K562 (cell line): Measurements from ENCODE around the gene CASP9. TPM values are rescaled to one million over a fixed set of nuclear protein-coding genes. Genes with fewer than 3 reads are reported as not detected.

Experiments
- CBFB ChIP-seq: sonication (generic); formaldehyde crosslinking; IDR thresholded peaks from 2 replicates; pipeline ENCODE4 v1.4.0; 2020; ENCODE audit warnings: mild to moderate bottlenecking, missing genetic modification reagents
- CHD1 ChIP-seq: fragments of 200-600 bp; sonication (generic); IDR thresholded peaks from one replicate; pipeline ENCODE4 v1.6.1; 2012; ENCODE audit warnings: mild to moderate bottlenecking, moderate library complexity, low read length, inconsistent platforms
- EWSR1 ChIP-seq: fragments of 450-650 bp; IDR thresholded peaks from 2 replicates; pipeline ENCODE4 v1.6.1; 2018; ENCODE audit warnings: borderline replicate concordance, mild to moderate bottlenecking, low read depth, moderate library complexity; ENCODE audit not compliant: partially characterized antibody
- GABPA ChIP-seq: fragments of 200-800 bp; sonication (Bioruptor generic); conservative IDR thresholded peaks from 2 replicates; pipeline ENCODE4 v1.6.1; 2016; ENCODE audit warnings: low read depth, missing genetic modification characterization, missing compliant biosample characterization
- GABPB1 ChIP-seq: sonication (generic); formaldehyde crosslinking; IDR thresholded peaks from 2 replicates; pipeline ENCODE4 v1.8.0; 2022; ENCODE audit warnings: mild to moderate bottlenecking, missing genetic modification reagents
- HDAC2 ChIP-seq: fragments of 450-650 bp; IDR thresholded peaks from 2 replicates; pipeline ENCODE4 v1.6.1; 2016; ENCODE audit warnings: mild to moderate bottlenecking
- HDAC6 ChIP-seq: IDR thresholded peaks from 2 replicates; pipeline ENCODE4 v1.6.1; 2012; ENCODE audit warnings: low read depth, mild to moderate bottlenecking, control low read depth, inconsistent platforms, low read length, moderate library complexity
- MAFG ChIP-seq: fragments of 450-650 bp; conservative IDR thresholded peaks from 2 replicates; pipeline ENCODE4 v1.6.1; 2016; ENCODE audit warnings: missing genetic modification characterization, missing compliant biosample characterization
- NFIC ChIP-seq: fragments of 450-650 bp; IDR thresholded peaks from 2 replicates; pipeline ENCODE4 v1.6.1; 2017; ENCODE audit warnings: mild to moderate bottlenecking, inconsistent platforms
- PRPF4 ChIP-seq: fragments of 200-400 bp; formaldehyde crosslinking; IDR thresholded peaks from one replicate; pipeline ENCODE4 v1.6.1; 2017; ENCODE audit warnings: low read length, low read depth, mild to moderate bottlenecking; ENCODE audit not compliant: insufficient read depth, poor library complexity, severe bottlenecking
- RBM15 ChIP-seq: fragments of 200-400 bp; formaldehyde crosslinking; IDR thresholded peaks from 2 replicates; pipeline ENCODE4 v1.6.1; 2018; ENCODE audit warnings: mild to moderate bottlenecking, low read length, moderate library complexity; ENCODE audit not compliant: insufficient read depth
- RFX1 ChIP-seq: fragments of 450-650 bp; IDR thresholded peaks from 2 replicates; pipeline ENCODE4 v1.6.1; 2016; ENCODE audit warnings: mild to moderate bottlenecking, moderate library complexity
- SOX6 ChIP-seq: fragments of 450-650 bp; IDR thresholded peaks from 2 replicates; pipeline ENCODE4 v1.6.1; 2014; ENCODE audit warnings: mild to moderate bottlenecking
- SP2 ChIP-seq: IDR thresholded peaks from 2 replicates; pipeline ENCODE4 v1.6.1; 2011; ENCODE audit warnings: mild to moderate bottlenecking, low read depth, low read length, moderate library complexity; ENCODE audit not compliant: poor library complexity, severe bottlenecking; ENCODE audit errors: extremely low read depth
- TRIM24 ChIP-seq, 2 experiments: fragments of 450-650 bp; IDR thresholded peaks; 2 replicates each; pipeline ENCODE4 v1.6.1; 2016
- U2AF1 ChIP-seq: fragments of 200-400 bp; formaldehyde crosslinking; optimal IDR thresholded peaks from 2 replicates; pipeline ENCODE3; 2017; ENCODE audit warnings: mild to moderate bottlenecking, low read depth, low read length, moderate library complexity
- ZNF146 ChIP-seq: IDR thresholded peaks from one replicate; pipeline ENCODE4 v1.6.1; 2018; ENCODE audit warnings: missing compliant biosample characterization; ENCODE audit not compliant: unreplicated experiment
- ZNF217 ChIP-seq: sonication (generic); formaldehyde crosslinking; IDR thresholded peaks from 2 replicates; pipeline ENCODE4 v1.8.0; 2022; ENCODE audit warnings: mild to moderate bottlenecking, missing genetic modification reagents
- ZNF324 ChIP-seq: fragments of 250-450 bp; sonication (Bioruptor Pico); IDR thresholded peaks from 2 replicates; pipeline ENCODE4 v1.4.0; 2020; ENCODE audit warnings: mild to moderate bottlenecking
- ZNF444 ChIP-seq: fragments of 250-450 bp; sonication (Bioruptor Pico); IDR thresholded peaks from 2 replicates; pipeline ENCODE4 v1.4.0; 2020; ENCODE audit warnings: mild to moderate bottlenecking, moderate library complexity
- polyA plus RNA-seq, 8 experiments: library from polyadenylated mRNA; depleted of rRNA in 4 of 8; stranded (reverse) in 5 of 8; unstranded in 3 of 8; fragments of >200 nt; fragmentation: Nextera tagmentation in 2 of 8; fragmentation: Illumina TruSeq in 1 of 8; extraction: Ambion mirVana in 2 of 8; extraction: Trizol in 1 of 8; gene quantifications; 2 replicates each; pipeline versions ENCODE4 v1.2.1 to v1.2.3, GENCODE V29; 2011 to 2014; ENCODE audit warnings: inconsistent platforms in 1 of 8, missing spikeins in 1 of 8
- total RNA-seq, 7 experiments: library from RNA; depleted of rRNA in 6 of 7; stranded (reverse); fragments of >200 nt in 6 of 7; fragmentation: Illumina TruSeq in 2 of 7; extraction: Trizol in 2 of 7; gene quantifications; 2 replicates each; pipeline versions ENCODE4 v1.2.1 to v1.2.3, GENCODE V29; 2011 to 2021; ENCODE audit warnings: low replicate concordance in 1 of 7
- TF ChIP-seq, protein P1 (sequence below): fragments of 250-450 bp; sonication (Bioruptor Pico); IDR thresholded peaks from 2 replicates; pipeline ENCODE4 v1.6.1; 2021; ENCODE audit warnings: mild to moderate bottlenecking
- TF ChIP-seq, protein P2 (sequence below): fragments of 450-650 bp; IDR thresholded peaks from 2 replicates; pipeline ENCODE4 v1.6.1; 2016; ENCODE audit warnings: antibody characterized with exemption
- TF ChIP-seq, protein P3 (sequence below): fragments of 250-450 bp; sonication (Bioruptor Pico); IDR thresholded peaks from 2 replicates; pipeline ENCODE4 v1.8.0; 2021; ENCODE audit warnings: moderate library complexity, mild to moderate bottlenecking, inconsistent platforms
- TF ChIP-seq, protein P4 (sequence below): fragments of 150-350 bp; conservative IDR thresholded peaks from 2 replicates; pipeline ENCODE4 v1.6.1; 2014; ENCODE audit warnings: low read length

CASP9 gene
- total and polyA plus RNA-seq, 9 of the 15 experiments (the other 6 are each of a cell fraction or from before 2014, with no cell fraction given): 10.8 to 54.1 (median 30.7) TPM

DNA sequence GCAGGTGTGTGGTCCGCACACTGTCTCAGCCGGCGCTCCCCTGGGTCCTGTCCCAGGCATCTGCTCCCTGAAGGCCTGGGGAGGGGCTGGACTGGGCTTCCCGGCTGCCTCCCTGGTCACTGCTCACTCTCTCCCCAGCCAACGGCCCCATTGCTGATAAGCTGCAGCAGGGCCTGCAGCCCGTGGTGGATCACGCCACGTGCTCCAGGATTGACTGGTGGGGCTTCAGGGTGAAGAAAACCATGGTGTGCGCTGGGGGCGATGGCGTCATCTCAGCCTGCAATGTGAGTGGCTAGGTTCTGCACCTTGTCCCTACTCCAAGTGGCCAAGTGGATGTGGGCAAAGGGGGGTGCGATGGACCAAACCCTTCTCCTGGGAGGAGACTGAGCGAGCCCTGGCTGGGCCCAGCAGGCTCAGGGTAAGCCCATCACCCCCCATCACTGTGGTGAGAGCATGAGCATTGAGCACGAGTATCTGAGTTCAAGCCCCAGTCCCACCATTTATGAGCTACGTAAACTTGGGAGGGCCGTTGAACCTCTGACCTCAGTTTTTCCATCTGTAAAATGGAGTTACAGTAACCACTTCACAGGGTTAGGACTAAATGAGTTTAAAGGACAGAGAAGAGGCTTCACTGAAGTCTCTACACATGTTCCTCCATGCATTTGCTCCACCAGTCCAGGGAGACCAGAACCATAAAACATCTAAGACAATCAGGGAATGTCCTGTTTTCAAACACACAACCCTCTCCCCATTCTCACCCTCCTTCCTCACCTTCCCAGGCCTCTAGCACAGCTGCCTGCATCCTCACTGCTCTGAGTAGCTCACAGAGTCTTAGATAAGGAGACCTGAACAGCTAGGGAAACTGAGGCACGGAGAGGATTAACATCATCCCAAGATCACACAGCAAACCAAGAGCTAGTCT, 79.3 kb downstream of the CASP9 start (continued):
- TF ChIP-seq, protein P1, sequence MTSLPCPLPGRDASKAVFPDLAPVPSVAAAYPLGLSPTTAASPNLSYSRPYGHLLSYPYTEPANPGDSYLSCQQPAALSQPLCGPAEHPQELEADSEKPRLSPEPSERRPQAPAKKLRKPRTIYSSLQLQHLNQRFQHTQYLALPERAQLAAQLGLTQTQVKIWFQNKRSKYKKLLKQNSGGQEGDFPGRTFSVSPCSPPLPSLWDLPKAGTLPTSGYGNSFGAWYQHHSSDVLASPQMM (CRISPR knock-in tag): no peak
- TF ChIP-seq TRIM24 (IDR thresholded peaks at IDR 0.05): no peak
- TF ChIP-seq U2AF1: no peak
- TF ChIP-seq HDAC6: no peak
- TF ChIP-seq EWSR1: no peak
- no peak for TF ChIP-seq ZNF324 (CRISPR knock-in tag)
- peak; percentile 96 for TF ChIP-seq HDAC2
- no peak for TF ChIP-seq ZNF444
- TF ChIP-seq CHD1: no peak
- TF ChIP-seq MAFG (tag): no peak
- TF ChIP-seq GABPA (tag): no peak
- TF ChIP-seq SP2: no peak
- TF ChIP-seq, protein P2, sequence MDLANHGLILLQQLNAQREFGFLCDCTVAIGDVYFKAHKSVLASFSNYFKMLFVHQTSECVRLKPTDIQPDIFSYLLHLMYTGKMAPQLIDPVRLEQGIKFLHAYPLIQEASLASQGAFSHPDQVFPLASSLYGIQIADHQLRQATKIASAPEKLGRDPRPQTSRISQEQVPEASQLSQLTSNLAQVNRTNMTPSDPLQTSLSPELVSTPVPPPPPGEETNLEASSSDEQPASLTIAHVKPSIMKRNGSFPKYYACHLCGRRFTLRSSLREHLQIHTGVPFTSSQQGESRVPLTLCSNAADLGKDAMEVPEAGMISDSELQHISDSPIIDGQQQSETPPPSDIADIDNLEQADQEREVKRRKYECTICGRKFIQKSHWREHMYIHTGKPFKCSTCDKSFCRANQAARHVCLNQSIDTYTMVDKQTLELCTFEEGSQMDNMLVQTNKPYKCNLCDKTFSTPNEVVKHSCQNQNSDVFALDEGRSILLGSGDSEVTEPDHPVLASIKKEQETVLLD: no peak
- TF ChIP-seq SOX6: no peak
- no peak for TF ChIP-seq RBM15
- no peak for TF ChIP-seq NFIC
- TF ChIP-seq, protein P3, sequence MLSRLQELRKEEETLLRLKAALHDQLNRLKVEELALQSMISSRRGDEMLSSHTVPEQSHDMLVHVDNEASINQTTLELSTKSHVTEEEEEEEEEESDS: no peak
- no peak for TF ChIP-seq ZNF217 (CRISPR knock-in tag)
- peak; percentile 46; the same call in 1 of the 2 replicates for TF ChIP-seq GABPB1 (CRISPR knock-in tag)
- no peak for TF ChIP-seq ZNF146 (CRISPR knock-in tag)
- TF ChIP-seq RFX1: no peak
- no peak for TF ChIP-seq CBFB (CRISPR knock-in tag)
- TF ChIP-seq PRPF4: no peak
- TF ChIP-seq, protein P4, sequence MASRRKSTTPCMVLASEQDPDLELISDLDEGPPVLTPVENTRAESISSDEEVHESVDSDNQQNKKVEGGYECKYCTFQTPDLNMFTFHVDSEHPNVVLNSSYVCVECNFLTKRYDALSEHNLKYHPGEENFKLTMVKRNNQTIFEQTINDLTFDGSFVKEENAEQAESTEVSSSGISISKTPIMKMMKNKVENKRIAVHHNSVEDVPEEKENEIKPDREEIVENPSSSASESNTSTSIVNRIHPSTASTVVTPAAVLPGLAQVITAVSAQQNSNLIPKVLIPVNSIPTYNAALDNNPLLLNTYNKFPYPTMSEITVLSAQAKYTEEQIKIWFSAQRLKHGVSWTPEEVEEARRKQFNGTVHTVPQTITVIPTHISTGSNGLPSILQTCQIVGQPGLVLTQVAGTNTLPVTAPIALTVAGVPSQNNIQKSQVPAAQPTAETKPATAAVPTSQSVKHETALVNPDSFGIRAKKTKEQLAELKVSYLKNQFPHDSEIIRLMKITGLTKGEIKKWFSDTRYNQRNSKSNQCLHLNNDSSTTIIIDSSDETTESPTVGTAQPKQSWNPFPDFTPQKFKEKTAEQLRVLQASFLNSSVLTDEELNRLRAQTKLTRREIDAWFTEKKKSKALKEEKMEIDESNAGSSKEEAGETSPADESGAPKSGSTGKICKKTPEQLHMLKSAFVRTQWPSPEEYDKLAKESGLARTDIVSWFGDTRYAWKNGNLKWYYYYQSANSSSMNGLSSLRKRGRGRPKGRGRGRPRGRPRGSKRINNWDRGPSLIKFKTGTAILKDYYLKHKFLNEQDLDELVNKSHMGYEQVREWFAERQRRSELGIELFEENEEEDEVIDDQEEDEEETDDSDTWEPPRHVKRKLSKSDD: no peak
